Calu3 (cell line): ENCODE data around the gene GRK5. TPM values are rescaled to one million over a fixed set of nuclear protein-coding genes. Genes with fewer than 3 reads are reported as not detected.

ENCODE experiments used
- BruUV-seq: library from RNA; stranded (reverse); fragments of 400-500 nt; replicated peaks from 2 replicates; lab custom pipeline; 2021; lab: Mats Ljungman, UMichigan
- CTCF ChIA-PET: fragments of 300-600 bp; sonication (Branson Sonifier 250); formaldehyde crosslinking; loops from one replicate; lab custom pipeline; 2022; ENCODE audit warnings: antibody characterized with exemption; lab: Charles Lee
- DNase-seq: peaks from one replicate; pipeline ENCODE4 v3.0.0; 2022
- H3K27ac Mint-ChIP-seq: one replicate; pipeline ENCODE4 v1.8.0; 2022; ENCODE audit warnings: mixed read lengths; ENCODE audit not compliant: unreplicated experiment
- H3K27me3 Mint-ChIP-seq: one replicate; pipeline ENCODE4 v1.8.0; 2022; ENCODE audit warnings: mixed read lengths; ENCODE audit not compliant: unreplicated experiment
- H3K36me3 Mint-ChIP-seq: one replicate; pipeline ENCODE4 v1.8.0; 2022; ENCODE audit warnings: mild to moderate bottlenecking, moderate library complexity, mixed read lengths; ENCODE audit not compliant: insufficient read depth, unreplicated experiment
- H3K4me1 Mint-ChIP-seq: one replicate; pipeline ENCODE4 v1.8.0; 2022; ENCODE audit warnings: mild to moderate bottlenecking, low read depth, mixed read lengths; ENCODE audit not compliant: unreplicated experiment
- H3K4me3 Mint-ChIP-seq: one replicate; pipeline ENCODE4 v1.8.0; 2022; ENCODE audit warnings: mild to moderate bottlenecking, low read depth, moderate library complexity, mixed read lengths; ENCODE audit not compliant: unreplicated experiment
- H3K9me3 Mint-ChIP-seq: one replicate; pipeline ENCODE4 v1.8.0; 2022; ENCODE audit warnings: low read depth, mixed read lengths; ENCODE audit not compliant: unreplicated experiment
- CTCF ChIP-seq: fragments of 200-600 bp; IDR thresholded peaks from one replicate; pipeline ENCODE4 v1.8.0; 2022; ENCODE audit warnings: antibody characterized with exemption; ENCODE audit not compliant: unreplicated experiment
- intact Hi-C: fragments of 100-400 bp; cut with micrococcal nuclease; formaldehyde crosslinking; loops from one replicate; pipeline ENCODE4 v1.10.0; 2022; ENCODE audit not compliant: unreplicated experiment
- total RNA-seq: library from RNA; stranded (reverse); gene quantifications from 2 replicates; pipeline ENCODE4 v1.2.3, GENCODE V29; 2022

Gene GRK5
- total RNA-seq, 1 experiment from 2014 or later, result 4.4 TPM

GRCh38 chr10:119286983-119287633, 79.7 kb downstream of the GRK5 start:
- H3K36me3 Mint-ChIP-seq, result no peaks in the 10 kb centered on the region
- no peaks in the 10 kb centered on the region for H3K4me1 Mint-ChIP-seq
- DNase-seq, result no peak
- no peak for TF ChIP-seq CTCF
- intact Hi-C loops, result no loop called here
- H3K9me3 Mint-ChIP-seq, result no peaks in the 10 kb centered on the region
- H3K4me3 Mint-ChIP-seq, result no peak overlapping the region
- H3K27me3 Mint-ChIP-seq, result peaks cover 48% of the 10 kb centered on the region
- no TSS peak for BruUV-seq
- CTCF ChIA-PET, result no interaction called here
- no peak overlapping the region for H3K27ac Mint-ChIP-seq

GRCh38 chr10:119288574-119289001, 81.2 kb downstream of the GRK5 start:
- TF ChIP-seq CTCF, result no peak
- intact Hi-C loops, result no loop called here
- Mint-ChIP-seq H3K4me1 (no peaks in the 10 kb centered on the region), H3K36me3 (no peaks in the 10 kb centered on the region), H3K27ac (no peak overlapping the region), H3K4me3 (no peak overlapping the region), H3K9me3 (no peaks in the 10 kb centered on the region), H3K27me3 (peaks cover 55% of the 10 kb centered on the region)
- CTCF ChIA-PET, result no interaction called here
- BruUV-seq, result no TSS peak
- DNase-seq, result no peak

GRCh38 chr10:119289227-119289920, 82.0 kb downstream of the GRK5 start:
- no peaks in the 10 kb centered on the region for H3K9me3 Mint-ChIP-seq
- H3K4me3 Mint-ChIP-seq, result no peak overlapping the region
- TF ChIP-seq CTCF, result no peak
- intact Hi-C loops, result no loop called here
- H3K36me3 Mint-ChIP-seq, result no peaks in the 10 kb centered on the region
- H3K27ac Mint-ChIP-seq, result no peak overlapping the region
- no peak for DNase-seq
- H3K27me3 Mint-ChIP-seq, result peaks cover 55% of the 10 kb centered on the region
- H3K4me1 Mint-ChIP-seq, result no peaks in the 10 kb centered on the region
- CTCF ChIA-PET, result interaction anchor here (0.7 kb wide), 1 partner anchor 1160 kb away, joined by 8 read pairs; no protein-coding TSS in a partner anchor
- no TSS peak for BruUV-seq

GRCh38 chr10:119290301-119291048, 83.1 kb downstream of the GRK5 start:
- Mint-ChIP-seq H3K9me3 (no peaks in the 10 kb centered on the region), H3K4me1 (no peaks in the 10 kb centered on the region), H3K27ac (no peak overlapping the region), H3K36me3 (no peaks in the 10 kb centered on the region), H3K4me3 (no peak overlapping the region), H3K27me3 (peaks cover 55% of the 10 kb centered on the region)
- CTCF ChIA-PET, result interaction anchor here (0.6 to 0.7 kb wide), 4 partner anchors 49 to 1241 kb away, joined by 3 to 8 read pairs (median 6); no protein-coding TSS in a partner anchor
- BruUV-seq, result no TSS peak
- TF ChIP-seq CTCF, result no peak
- intact Hi-C loops, result no loop called here
- DNase-seq, result no peak
